Measurements from ENCODE around the gene RFESD.
"Not testable (repeated sequence)": the region's sequence is repeated elsewhere in the genome, so short reads cannot be mapped to it uniquely, and the experiment has no call there.

Gene RFESD

GRCh38 chr5:95628933-95629332 lies 17.6 kb upstream of the RFESD start:
- DNase-seq (ENCODE audit: low read depth in 2 of 2), result no peak

DNA sequence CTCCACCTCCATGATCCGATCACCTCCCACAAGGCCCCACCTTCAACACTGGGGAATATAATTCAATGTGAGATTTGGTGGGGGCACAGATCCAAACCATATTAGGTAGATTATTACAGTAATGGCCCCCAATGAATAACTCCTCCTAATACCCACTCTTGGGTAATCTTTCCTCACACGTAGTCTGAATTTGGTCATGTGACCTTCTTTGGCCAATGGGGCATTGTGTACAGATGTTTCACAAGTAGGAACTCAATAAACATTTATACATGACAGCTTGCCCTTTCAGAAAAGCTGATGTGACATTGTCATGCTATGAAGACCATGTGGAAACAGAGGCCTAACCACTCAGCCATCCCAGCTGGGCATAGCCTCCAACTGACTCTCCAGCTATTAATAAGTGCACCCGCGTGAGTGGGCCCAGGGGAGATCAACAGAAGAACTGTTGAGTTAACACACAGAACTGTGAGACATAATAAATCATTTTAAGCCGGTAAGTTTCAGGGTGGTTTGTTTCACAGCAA lies 16.1 kb upstream of the RFESD start:
- DNase-seq (ENCODE audit: low read depth in 2 of 2), result no peak

- DNase-seq (ENCODE audit: low read depth in 2 of 2), result no peak
Observed at GRCh38 chr5:95631255-95631958, 15.2 kb upstream of the RFESD start.

- DNase-seq (ENCODE audit: low read depth in 2 of 2), result no peak
Observed at GRCh38 chr5:95631991-95632675, 14.4 kb upstream of the RFESD start.

- DNase-seq (ENCODE audit: low read depth in 2 of 2), result not testable (repeated sequence)
Observed at GRCh38 chr5:95632942-95633341, 13.6 kb upstream of the RFESD start.

- DNase-seq (ENCODE audit: low read depth in 2 of 2), result no peak
Observed at GRCh38 chr5:95633671-95634070, 12.9 kb upstream of the RFESD start.

GRCh38 chr5:95634081-95634480 lies 12.5 kb upstream of the RFESD start:
- no peak for DNase-seq (ENCODE audit: low read depth in 2 of 2)

DNA sequence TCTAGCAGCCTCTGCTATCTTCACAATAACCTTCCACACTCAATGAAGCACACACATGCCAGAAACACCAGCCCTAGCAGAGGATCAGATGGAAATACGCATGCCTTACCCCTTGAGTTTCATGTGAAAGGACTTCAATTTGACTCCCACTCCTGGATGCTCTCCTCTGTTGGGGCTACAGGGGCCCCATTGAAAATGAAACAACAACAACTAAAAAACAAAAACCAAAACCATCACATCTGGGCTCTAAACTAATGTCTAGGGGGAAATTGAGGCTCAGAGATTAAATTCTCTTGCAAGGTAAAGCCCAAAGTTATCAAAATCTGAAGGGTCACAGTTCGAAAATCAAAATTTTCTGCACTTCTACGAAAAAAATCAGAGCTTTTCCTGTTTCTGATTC lies 7.9 kb upstream of the RFESD start:
- DNase-seq (ENCODE audit: low read depth in 2 of 2), result no peak

DNA sequence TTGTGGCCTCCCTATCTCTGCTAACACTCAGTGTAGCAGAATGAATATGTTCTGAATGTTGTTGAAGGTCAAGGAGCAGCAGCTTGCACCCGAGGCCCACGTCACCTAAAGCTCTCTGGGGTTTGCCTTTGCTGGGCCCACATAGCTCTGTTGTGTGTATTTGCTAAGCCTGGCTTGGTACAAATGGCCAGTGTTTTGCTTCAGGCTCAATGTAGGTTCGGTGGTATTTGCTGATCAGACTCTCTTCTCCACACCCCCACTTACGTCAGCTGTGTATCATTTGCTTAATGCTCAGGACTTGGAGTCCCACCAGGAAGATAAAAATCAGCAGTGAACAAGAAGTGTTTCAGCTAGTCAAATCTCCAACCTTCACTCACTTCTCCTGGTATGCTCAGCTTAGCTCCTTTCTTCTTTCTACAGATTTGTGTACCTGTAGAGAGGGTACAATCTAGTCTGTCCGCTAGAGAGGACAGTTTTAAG lies 4.8 kb upstream of the RFESD start:
- no peak for DNase-seq (ENCODE audit: low read depth in 2 of 2)

DNA sequence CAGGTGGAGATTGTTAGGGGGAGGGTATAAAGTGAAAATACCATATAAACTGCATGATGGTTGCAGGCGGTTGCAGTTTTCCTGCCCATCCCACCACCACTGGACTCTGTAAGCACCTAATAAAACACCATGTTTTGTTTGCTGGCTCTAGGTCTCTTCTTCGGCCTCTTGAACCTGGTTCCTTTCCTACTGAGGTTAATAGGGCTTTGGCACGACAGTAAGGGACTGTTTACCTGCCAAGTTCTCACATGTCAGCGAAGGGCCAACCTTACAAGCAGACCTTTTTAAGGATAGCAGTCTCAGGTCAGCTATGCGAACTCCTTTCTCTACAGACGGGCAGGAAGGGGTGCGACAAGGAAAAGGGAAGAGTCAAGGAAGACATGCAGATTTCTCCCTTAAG lies 3.4 kb upstream of the RFESD start:
- no peak for DNase-seq (ENCODE audit: low read depth in 2 of 2)

DNA sequence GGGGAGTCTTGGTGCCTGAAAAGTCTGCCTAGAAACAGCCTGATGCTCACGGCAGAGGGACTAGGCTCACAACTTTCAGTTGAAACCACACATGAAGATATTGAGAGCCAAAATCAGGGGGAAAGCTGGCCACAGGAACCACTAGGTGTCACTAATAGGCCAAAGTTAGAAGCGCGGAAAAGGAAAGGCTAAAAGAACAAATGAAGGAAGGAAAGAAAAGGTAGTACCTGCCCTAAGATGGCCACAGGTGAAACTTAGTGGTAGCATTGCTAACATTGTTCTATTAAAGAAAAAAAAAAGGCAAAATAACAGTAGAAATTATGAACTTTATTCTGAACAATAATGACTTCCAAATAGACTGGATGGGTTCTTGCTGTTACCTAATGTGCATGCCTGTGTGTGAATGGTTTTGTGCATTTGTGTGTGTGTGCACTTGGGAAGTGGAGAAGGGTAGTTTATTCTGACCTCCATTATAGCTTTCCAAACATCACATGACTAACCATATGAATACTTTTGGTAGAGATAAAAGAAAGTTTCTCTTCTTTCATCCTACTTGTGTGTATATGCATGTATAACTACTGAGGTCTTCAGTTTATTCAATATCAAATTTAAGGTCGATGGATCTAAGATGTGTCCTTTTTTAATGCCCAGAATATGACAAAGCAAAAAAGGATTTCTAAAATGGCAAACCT lies 2.1 kb upstream of the RFESD start:
- DNase-seq (ENCODE audit: low read depth in 2 of 2), result no peak

GRCh38 chr5:95646226-95646568 lies 380 bp upstream of the RFESD start:
- not testable (repeated sequence) for DNase-seq (ENCODE audit: low read depth in 2 of 2)

- no peak for DNase-seq (ENCODE audit: low read depth in 2 of 2)
Observed at GRCh38 chr5:95647886-95648860, 1.6 kb downstream of the RFESD start.

DNA sequence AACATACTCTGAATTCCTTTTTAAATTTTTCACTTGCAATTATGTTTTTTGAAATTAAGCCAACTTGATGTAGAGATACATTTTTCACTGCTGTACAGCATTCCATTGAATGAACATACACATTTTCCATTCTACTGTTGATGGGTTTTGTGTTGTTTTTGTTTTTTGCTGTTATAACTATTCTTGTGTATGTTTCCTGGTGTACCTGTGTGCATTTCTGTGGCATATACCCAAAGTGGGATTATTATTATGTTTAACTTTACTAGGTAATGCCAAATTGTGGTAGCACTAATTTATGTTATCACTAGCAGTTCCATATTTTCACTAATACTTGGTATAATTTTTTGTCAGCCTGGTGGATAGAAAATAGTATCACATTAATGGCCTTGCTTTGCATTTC lies 2.7 kb downstream of the RFESD start:
- DNase-seq (ENCODE audit: low read depth in 2 of 2), result no peak

- no peak for DNase-seq (ENCODE audit: low read depth in 2 of 2)
Observed at GRCh38 chr5:95649842-95650620, 3.5 kb downstream of the RFESD start.

- no peak for DNase-seq (ENCODE audit: low read depth in 2 of 2)
Observed at GRCh38 chr5:95652849-95653248, 6.3 kb downstream of the RFESD start.

- DNase-seq (ENCODE audit: low read depth in 2 of 2), result no peak
Observed at GRCh38 chr5:95654196-95654595, 7.6 kb downstream of the RFESD start.

DNA sequence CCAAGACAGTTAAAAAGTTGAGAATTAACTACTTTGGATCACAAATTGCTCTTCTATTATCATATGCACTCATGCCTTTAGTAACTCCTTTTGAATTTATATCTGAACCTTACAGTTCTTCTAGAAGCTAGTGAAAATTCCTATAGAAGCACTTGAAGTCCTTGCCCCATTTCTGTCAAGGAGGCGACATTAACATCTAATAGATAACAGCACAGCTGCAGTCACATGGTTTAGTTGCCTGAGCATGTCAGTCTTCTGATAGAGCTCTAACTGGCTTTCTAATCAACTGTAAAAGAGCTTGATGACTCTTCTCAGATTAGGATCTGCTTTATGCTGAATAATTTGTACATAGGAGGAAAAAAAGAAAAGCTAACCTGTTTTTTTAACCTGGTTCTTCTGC lies 9.0 kb downstream of the RFESD start:
- no peak for DNase-seq (ENCODE audit: low read depth in 2 of 2)

DNA sequence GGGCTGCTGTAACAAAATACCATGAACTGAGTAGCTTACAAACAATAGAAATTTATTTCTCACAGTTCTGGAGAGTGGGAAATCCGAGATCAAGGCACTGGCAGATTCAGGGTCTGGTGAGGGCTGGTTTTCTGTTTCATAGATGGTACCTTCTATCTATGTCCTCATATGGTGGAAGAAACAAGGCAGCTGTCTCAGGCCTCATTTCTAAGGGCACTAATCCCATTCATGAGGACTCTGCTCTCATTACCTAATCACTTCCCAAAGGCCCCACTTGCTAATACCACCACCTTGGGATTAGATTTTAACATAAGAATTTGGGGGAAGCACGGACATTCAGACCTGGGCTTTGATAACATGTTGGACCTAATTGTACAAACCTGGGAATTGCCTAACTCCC lies 13.5 kb downstream of the RFESD start:
- DNase-seq (ENCODE audit: low read depth in 2 of 2), result no peak

- no peak for DNase-seq (ENCODE audit: low read depth in 2 of 2)
Observed at GRCh38 chr5:95662946-95663345, 16.4 kb downstream of the RFESD start.

All from stimulated activated CD8-positive, alpha-beta memory T cell treated with anti-CD3 and anti-CD28 coated beads, Interleukin-2, amount 100 ng/mL, for 1 hour (primary cell).